K562 (cell line): ENCODE measurements around the gene DOK1. TPM values are rescaled to one million over a fixed set of nuclear protein-coding genes. Genes with fewer than 3 reads are reported as not detected.

Source experiments
- BRF2 ChIP-seq: IDR thresholded peaks from 3 replicates; pipeline ENCODE4 v1.6.1; 2011; ENCODE audit warnings: borderline replicate concordance, mild to moderate bottlenecking; ENCODE audit not compliant: insufficient read length, insufficient read depth
- ESRRA ChIP-seq: fragments of 450-650 bp; IDR thresholded peaks from 2 replicates; pipeline ENCODE4 v1.6.1; 2014; ENCODE audit warnings: low read depth, mild to moderate bottlenecking, moderate library complexity, borderline replicate concordance
- MYC ChIP-seq, 2 experiments: fragments of 250-450 bp in 1 of 2; sonication (Bioruptor Pico) in 1 of 2; IDR thresholded peaks; 2 replicates each; pipeline versions ENCODE4 v1.5.1 to v1.6.1; 2012 to 2021; ENCODE audit warnings: low read depth in 2 of 2, borderline replicate concordance in 1 of 2, improper control_type of control experiment in 1 of 2, low read length in 1 of 2, mild to moderate bottlenecking in 1 of 2, moderate library complexity in 1 of 2
- PATZ1 ChIP-seq: fragments of 250-450 bp; sonication (Bioruptor Pico); IDR thresholded peaks from 2 replicates; pipeline ENCODE4 v1.5.0; 2020; ENCODE audit warnings: mild to moderate bottlenecking, borderline replicate concordance
- PBX2 ChIP-seq, 2 experiments: IDR thresholded peaks in 1 of 2; conservative IDR thresholded peaks in 1 of 2; 2 replicates each; pipeline ENCODE4 v1.6.1; 2016; ENCODE audit warnings: low read depth in 2 of 2, mild to moderate bottlenecking in 1 of 2, missing compliant biosample characterization in 1 of 2, missing genetic modification characterization in 1 of 2, moderate library complexity in 1 of 2
- POLR3G ChIP-seq: IDR thresholded peaks from 2 replicates; pipeline ENCODE4 v1.6.1; 2011; ENCODE audit not compliant: insufficient read length, insufficient replicate concordance; ENCODE audit errors: extremely low read depth
- PRMT5 ChIP-seq: sonication (generic); formaldehyde crosslinking; IDR thresholded peaks from 2 replicates; pipeline ENCODE4 v1.5.0; 2020; ENCODE audit warnings: missing genetic modification reagents
- SMAD4 ChIP-seq: fragments of 250-450 bp; sonication (Bioruptor Pico); conservative IDR thresholded peaks from 2 replicates; pipeline ENCODE4 v1.8.0; 2021; ENCODE audit warnings: inconsistent platforms, mild to moderate bottlenecking, moderate library complexity
- ZNF224 ChIP-seq: sonication (generic); formaldehyde crosslinking; IDR thresholded peaks from 2 replicates; pipeline ENCODE4 v1.8.0; 2022; ENCODE audit warnings: mild to moderate bottlenecking, missing genetic modification reagents
- polyA plus RNA-seq, 8 experiments: library from polyadenylated mRNA; depleted of rRNA in 4 of 8; stranded (reverse) in 5 of 8; unstranded in 3 of 8; fragments of >200 nt; fragmentation: Nextera tagmentation in 2 of 8; fragmentation: Illumina TruSeq in 1 of 8; extraction: Ambion mirVana in 2 of 8; extraction: Trizol in 1 of 8; gene quantifications; 2 replicates each; pipeline versions ENCODE4 v1.2.1 to v1.2.3, GENCODE V29; 2011 to 2014; ENCODE audit warnings: inconsistent platforms in 1 of 8, missing spikeins in 1 of 8
- total RNA-seq, 7 experiments: library from RNA; depleted of rRNA in 6 of 7; stranded (reverse); fragments of >200 nt in 6 of 7; fragmentation: Illumina TruSeq in 2 of 7; extraction: Trizol in 2 of 7; gene quantifications; 2 replicates each; pipeline versions ENCODE4 v1.2.1 to v1.2.3, GENCODE V29; 2011 to 2021; ENCODE audit warnings: low replicate concordance in 1 of 7
- TF ChIP-seq, protein P1 (sequence below), 3 experiments: fragments of 200-800 bp in 1 of 3; fragments of 250-450 bp in 1 of 3; fragments of 450-650 bp in 1 of 3; sonication (Bioruptor Pico) in 1 of 3; sonication (Bioruptor generic) in 1 of 3; formaldehyde crosslinking in 1 of 3; IDR thresholded peaks; 2 replicates each; pipeline versions ENCODE4 v1.6.1 to v1.8.0; 2016 to 2022; ENCODE audit warnings: mild to moderate bottlenecking in 2 of 3, missing genetic modification characterization in 2 of 3, missing compliant biosample characterization in 1 of 3, moderate library complexity in 1 of 3
- TF ChIP-seq, protein P2 (sequence below): fragments of 450-650 bp; IDR thresholded peaks from 2 replicates; pipeline ENCODE4 v1.6.1; 2017; ENCODE audit warnings: mild to moderate bottlenecking, moderate library complexity
- TF ChIP-seq, protein P3 (sequence below): fragments of 250-450 bp; sonication (Bioruptor Pico); IDR thresholded peaks from 2 replicates; pipeline ENCODE4 v1.8.0; 2021; ENCODE audit warnings: moderate library complexity, mild to moderate bottlenecking, inconsistent platforms

The DOK1 gene
- total and polyA plus RNA-seq, 9 of the 15 experiments (the other 6 are each of a cell fraction or from before 2014, with no cell fraction given), result 0.59 to 36.4 (median 16.1) TPM

DNA sequence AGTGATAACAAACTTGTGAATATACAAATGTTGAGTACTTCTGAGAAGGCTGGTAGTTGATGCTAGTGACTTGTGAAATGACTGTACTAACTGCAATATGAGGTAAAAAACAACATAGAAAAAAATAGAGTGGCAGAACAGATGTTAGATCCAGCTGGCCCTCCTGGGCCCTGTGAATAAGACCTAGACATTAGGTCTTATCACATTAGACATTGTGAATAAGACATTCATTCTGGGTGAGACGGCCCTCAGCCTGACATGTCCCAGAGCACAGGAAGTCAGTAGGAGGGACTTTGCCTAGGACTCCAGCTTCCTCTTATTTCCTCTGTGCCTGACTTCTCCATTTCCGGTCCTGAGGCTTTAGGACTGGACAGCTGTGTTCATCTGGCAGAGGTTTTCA, 22.9 kb downstream of the DOK1 start (continued):
- TF ChIP-seq BRF2, result no peak
- TF ChIP-seq, protein P1, sequence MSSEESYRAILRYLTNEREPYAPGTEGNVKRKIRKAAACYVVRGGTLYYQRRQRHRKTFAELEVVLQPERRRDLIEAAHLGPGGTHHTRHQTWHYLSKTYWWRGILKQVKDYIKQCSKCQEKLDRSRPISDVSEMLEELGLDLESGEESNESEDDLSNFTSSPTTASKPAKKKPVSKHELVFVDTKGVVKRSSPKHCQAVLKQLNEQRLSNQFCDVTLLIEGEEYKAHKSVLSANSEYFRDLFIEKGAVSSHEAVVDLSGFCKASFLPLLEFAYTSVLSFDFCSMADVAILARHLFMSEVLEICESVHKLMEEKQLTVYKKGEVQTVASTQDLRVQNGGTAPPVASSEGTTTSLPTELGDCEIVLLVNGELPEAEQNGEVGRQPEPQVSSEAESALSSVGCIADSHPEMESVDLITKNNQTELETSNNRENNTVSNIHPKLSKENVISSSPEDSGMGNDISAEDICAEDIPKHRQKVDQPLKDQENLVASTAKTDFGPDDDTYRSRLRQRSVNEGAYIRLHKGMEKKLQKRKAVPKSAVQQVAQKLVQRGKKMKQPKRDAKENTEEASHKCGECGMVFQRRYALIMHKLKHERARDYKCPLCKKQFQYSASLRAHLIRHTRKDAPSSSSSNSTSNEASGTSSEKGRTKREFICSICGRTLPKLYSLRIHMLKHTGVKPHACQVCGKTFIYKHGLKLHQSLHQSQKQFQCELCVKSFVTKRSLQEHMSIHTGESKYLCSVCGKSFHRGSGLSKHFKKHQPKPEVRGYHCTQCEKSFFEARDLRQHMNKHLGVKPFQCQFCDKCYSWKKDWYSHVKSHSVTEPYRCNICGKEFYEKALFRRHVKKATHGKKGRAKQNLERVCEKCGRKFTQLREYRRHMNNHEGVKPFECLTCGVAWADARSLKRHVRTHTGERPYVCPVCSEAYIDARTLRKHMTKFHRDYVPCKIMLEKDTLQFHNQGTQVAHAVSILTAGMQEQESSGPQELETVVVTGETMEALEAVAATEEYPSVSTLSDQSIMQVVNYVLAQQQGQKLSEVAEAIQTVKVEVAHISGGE (CRISPR knock-in tag; IDR thresholded peaks at IDR 0.05), result peak in 1 of 3 experiments; percentile 55; a peak in 1 of 6 replicates
- TF ChIP-seq ZNF224, result no peak
- TF ChIP-seq, protein P2, sequence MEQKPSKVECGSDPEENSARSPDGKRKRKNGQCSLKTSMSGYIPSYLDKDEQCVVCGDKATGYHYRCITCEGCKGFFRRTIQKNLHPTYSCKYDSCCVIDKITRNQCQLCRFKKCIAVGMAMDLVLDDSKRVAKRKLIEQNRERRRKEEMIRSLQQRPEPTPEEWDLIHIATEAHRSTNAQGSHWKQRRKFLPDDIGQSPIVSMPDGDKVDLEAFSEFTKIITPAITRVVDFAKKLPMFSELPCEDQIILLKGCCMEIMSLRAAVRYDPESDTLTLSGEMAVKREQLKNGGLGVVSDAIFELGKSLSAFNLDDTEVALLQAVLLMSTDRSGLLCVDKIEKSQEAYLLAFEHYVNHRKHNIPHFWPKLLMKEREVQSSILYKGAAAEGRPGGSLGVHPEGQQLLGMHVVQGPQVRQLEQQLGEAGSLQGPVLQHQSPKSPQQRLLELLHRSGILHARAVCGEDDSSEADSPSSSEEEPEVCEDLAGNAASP, result no peak
- TF ChIP-seq, protein P3, sequence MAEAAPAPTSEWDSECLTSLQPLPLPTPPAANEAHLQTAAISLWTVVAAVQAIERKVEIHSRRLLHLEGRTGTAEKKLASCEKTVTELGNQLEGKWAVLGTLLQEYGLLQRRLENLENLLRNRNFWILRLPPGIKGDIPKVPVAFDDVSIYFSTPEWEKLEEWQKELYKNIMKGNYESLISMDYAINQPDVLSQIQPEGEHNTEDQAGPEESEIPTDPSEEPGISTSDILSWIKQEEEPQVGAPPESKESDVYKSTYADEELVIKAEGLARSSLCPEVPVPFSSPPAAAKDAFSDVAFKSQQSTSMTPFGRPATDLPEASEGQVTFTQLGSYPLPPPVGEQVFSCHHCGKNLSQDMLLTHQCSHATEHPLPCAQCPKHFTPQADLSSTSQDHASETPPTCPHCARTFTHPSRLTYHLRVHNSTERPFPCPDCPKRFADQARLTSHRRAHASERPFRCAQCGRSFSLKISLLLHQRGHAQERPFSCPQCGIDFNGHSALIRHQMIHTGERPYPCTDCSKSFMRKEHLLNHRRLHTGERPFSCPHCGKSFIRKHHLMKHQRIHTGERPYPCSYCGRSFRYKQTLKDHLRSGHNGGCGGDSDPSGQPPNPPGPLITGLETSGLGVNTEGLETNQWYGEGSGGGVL (CRISPR knock-in tag), result no peak
- TF ChIP-seq PBX2 (CRISPR knock-in tag; IDR thresholded peaks at IDR 0.05; ENCODE audit: low read depth), result no peak
- TF ChIP-seq PBX2 (tag; conservative IDR thresholded peaks at IDR 0.05; ENCODE audit: low read depth), result 0 out of 2 replicates have a peak, but pooled peaks have one; percentile 22
- TF ChIP-seq ESRRA, result no peak
- no peak for TF ChIP-seq POLR3G
- TF ChIP-seq PRMT5 (CRISPR knock-in tag), result no peak
- no peak for TF ChIP-seq MYC (IDR thresholded peaks at IDR 0.05; ENCODE audit: low read depth, low read length)
- TF ChIP-seq MYC (CRISPR knock-in tag; IDR thresholded peaks at IDR 0.05; ENCODE audit: borderline replicate concordance, low read depth), result no peak
- no peak for TF ChIP-seq PATZ1
- no peak for TF ChIP-seq SMAD4
